22Rv1 (cell line): ENCODE data around the gene PBX3.

Experiments
- ZFX ChIP-seq: fragments of 450-650 bp; IDR thresholded peaks from 2 replicates; pipeline ENCODE4 v1.6.1; 2017; ENCODE audit warnings: antibody characterized with exemption, borderline replicate concordance
- TF ChIP-seq, protein P1 (sequence below): fragments of 450-650 bp; IDR thresholded peaks from 2 replicates; pipeline ENCODE4 v1.5.1; 2017; ENCODE audit warnings: mild to moderate bottlenecking

DNA sequence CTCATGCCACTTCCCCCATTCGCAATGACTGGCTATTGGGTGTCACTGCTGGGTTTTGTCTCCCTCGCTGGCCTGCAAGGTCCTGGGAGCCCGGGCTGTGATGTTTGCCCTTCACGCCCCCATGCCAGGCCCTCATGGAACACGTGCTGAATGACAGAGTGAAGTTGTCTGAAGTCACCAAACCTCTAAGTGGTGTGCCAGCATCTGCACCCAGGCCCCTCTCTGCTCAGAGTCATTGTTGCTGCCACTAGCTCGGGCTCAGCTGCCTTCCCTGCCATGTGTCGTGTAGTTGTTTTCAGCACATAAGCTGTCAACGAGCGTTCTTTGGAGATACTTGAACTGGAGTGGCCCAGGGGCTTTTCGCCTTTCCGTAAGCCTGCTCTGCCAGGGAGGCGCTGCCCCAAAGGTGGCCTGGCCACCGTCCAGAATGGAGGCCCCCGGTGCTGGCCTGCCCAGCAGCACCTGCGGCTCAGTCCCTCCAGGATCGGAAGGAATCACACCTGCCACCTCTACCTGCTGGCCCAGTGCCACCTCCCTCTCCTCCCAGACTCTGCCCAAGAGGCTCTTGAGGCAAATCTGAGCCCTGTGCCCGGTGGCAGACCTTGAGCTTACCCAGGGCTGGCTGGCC lies 250.1 kb downstream of the PBX3 start:
- TF ChIP-seq, protein P1, sequence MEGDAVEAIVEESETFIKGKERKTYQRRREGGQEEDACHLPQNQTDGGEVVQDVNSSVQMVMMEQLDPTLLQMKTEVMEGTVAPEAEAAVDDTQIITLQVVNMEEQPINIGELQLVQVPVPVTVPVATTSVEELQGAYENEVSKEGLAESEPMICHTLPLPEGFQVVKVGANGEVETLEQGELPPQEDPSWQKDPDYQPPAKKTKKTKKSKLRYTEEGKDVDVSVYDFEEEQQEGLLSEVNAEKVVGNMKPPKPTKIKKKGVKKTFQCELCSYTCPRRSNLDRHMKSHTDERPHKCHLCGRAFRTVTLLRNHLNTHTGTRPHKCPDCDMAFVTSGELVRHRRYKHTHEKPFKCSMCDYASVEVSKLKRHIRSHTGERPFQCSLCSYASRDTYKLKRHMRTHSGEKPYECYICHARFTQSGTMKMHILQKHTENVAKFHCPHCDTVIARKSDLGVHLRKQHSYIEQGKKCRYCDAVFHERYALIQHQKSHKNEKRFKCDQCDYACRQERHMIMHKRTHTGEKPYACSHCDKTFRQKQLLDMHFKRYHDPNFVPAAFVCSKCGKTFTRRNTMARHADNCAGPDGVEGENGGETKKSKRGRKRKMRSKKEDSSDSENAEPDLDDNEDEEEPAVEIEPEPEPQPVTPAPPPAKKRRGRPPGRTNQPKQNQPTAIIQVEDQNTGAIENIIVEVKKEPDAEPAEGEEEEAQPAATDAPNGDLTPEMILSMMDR = no peak
- no peak for TF ChIP-seq ZFX
